GM20431 (cell line): ENCODE data around the gene EMX2.

Source experiments
- in situ Hi-C: fragments of 300-500 bp; cut with MseI, MboI; formaldehyde crosslinking; loops from one replicate; pipeline ENCODE4 v1.15.0; 2020; ENCODE audit warnings: low sequenced_read_pairs; ENCODE audit not compliant: unreplicated experiment

EMX2 gene

GRCh38 chr10:117542706-117543224, at the start of gene EMX2:
TSS of gene EMX2 (plus strand) at chr10:117542746. CDS start at chr10:117543268, 522 bp downstream.
- in situ Hi-C loops: no loop called here

- in situ Hi-C loops: loop anchor here (25.0 kb wide), 1 partner anchor 741 kb away; no protein-coding TSS in a partner anchor
These were observed 46.5 kb upstream of the EMX2 start for GRCh38 chr10:117496031-117496430.

GRCh38 chr10:117496616-117497028, 45.9 kb upstream of the EMX2 start:
- in situ Hi-C loops: loop anchor here (25.0 kb wide), 1 partner anchor 741 kb away; no protein-coding TSS in a partner anchor

GRCh38 chr10:117497736-117498135, 44.8 kb upstream of the EMX2 start:
- in situ Hi-C loops: loop anchor here (25.0 kb wide), 1 partner anchor 740 kb away; no protein-coding TSS in a partner anchor

- in situ Hi-C loops: loop anchor here (25.0 kb wide), 2 partner anchors 613 to 738 kb away; no protein-coding TSS in a partner anchor
These were observed 43.1 kb upstream of the EMX2 start for GRCh38 chr10:117499248-117500105.

- in situ Hi-C loops: loop anchor here (25.0 kb wide), 1 partner anchor 612 kb away; no protein-coding TSS in a partner anchor
These were observed 42.1 kb upstream of the EMX2 start for GRCh38 chr10:117500456-117500855.

GRCh38 chr10:117501460-117502035, 41.0 kb upstream of the EMX2 start:
- in situ Hi-C loops: loop anchor here (25.0 kb wide), 1 partner anchor 611 kb away; no protein-coding TSS in a partner anchor

GRCh38 chr10:117502421-117503243, 39.9 kb upstream of the EMX2 start:
- in situ Hi-C loops: loop anchor here (25.0 kb wide), 1 partner anchor 610 kb away; no protein-coding TSS in a partner anchor

- in situ Hi-C loops: loop anchor here (25.0 kb wide), 1 partner anchor 609 kb away; no protein-coding TSS in a partner anchor
These were observed 39.0 kb upstream of the EMX2 start for GRCh38 chr10:117503244-117504205.

GRCh38 chr10:117504562-117504961, 38.0 kb upstream of the EMX2 start:
- in situ Hi-C loops: loop anchor here (25.0 kb wide), 1 partner anchor 608 kb away; no protein-coding TSS in a partner anchor

GRCh38 chr10:117507081-117507480, 35.5 kb upstream of the EMX2 start:
- in situ Hi-C loops: loop anchor here (25.0 kb wide), 1 partner anchor 605 kb away; no protein-coding TSS in a partner anchor

GRCh38 chr10:117509573-117509972, 33.0 kb upstream of the EMX2 start:
- in situ Hi-C loops: loop anchor here (25.0 kb wide), 1 partner anchor 603 kb away; no protein-coding TSS in a partner anchor

GRCh38 chr10:117511601-117512390, 30.8 kb upstream of the EMX2 start:
- in situ Hi-C loops: loop anchor here (25.0 kb wide), 1 partner anchor 601 kb away; no protein-coding TSS in a partner anchor

- in situ Hi-C loops: loop anchor here (25.0 kb wide), 1 partner anchor 597 kb away; no protein-coding TSS in a partner anchor
These were observed 27.6 kb upstream of the EMX2 start for GRCh38 chr10:117514971-117515370.

- in situ Hi-C loops: loop anchor here (25.0 kb wide), 1 partner anchor 596 kb away; no protein-coding TSS in a partner anchor
These were observed 25.9 kb upstream of the EMX2 start for GRCh38 chr10:117516681-117517080.

- in situ Hi-C loops: loop anchor here (25.0 kb wide), 1 partner anchor 594 kb away; no protein-coding TSS in a partner anchor
These were observed 24.3 kb upstream of the EMX2 start for GRCh38 chr10:117518246-117518645.

- in situ Hi-C loops: loop anchor here (25.0 kb wide), 1 partner anchor 593 kb away; no protein-coding TSS in a partner anchor
These were observed 23.3 kb upstream of the EMX2 start for GRCh38 chr10:117519286-117519685.
